ENCODE results near the gene ZC3H7B. TPM values are rescaled to one million over a fixed set of nuclear protein-coding genes. Genes with fewer than 3 reads are reported as not detected.

The ZC3H7B gene
- total and polyA plus RNA-seq, 2 experiments from 2014 or later, result 5.7 to 61.5 TPM

DNA sequence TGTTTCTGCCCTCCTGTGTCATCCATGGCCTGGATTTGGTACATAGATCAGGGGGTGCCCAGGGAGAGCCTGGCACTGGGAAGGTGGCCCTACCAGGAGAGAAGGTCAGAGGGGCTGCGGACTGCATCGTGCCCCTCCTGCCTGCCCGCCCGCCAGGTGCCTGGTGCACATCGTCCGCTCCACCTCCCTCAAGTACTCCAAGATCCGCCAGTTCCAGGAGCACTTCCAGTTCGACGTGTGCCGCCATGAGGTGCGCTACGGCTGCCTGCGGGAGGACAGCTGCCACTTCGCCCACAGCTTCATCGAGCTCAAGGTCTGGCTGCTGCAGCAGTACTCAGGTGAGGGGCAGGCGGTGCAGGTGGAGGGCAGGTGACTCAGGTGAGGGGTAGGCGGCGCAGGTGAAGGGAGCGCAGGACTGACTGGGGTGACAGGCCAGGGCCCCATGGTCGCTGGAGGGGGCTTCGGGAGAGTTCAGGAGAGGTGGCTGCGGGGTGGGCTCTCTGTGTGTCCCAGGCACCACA is 47.7 kb downstream of the ZC3H7B start (continued):
- TF ChIP-seq, protein P1, sequence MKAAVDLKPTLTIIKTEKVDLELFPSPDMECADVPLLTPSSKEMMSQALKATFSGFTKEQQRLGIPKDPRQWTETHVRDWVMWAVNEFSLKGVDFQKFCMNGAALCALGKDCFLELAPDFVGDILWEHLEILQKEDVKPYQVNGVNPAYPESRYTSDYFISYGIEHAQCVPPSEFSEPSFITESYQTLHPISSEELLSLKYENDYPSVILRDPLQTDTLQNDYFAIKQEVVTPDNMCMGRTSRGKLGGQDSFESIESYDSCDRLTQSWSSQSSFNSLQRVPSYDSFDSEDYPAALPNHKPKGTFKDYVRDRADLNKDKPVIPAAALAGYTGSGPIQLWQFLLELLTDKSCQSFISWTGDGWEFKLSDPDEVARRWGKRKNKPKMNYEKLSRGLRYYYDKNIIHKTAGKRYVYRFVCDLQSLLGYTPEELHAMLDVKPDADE (IDR thresholded peaks at IDR 0.05), result no peak

DNA sequence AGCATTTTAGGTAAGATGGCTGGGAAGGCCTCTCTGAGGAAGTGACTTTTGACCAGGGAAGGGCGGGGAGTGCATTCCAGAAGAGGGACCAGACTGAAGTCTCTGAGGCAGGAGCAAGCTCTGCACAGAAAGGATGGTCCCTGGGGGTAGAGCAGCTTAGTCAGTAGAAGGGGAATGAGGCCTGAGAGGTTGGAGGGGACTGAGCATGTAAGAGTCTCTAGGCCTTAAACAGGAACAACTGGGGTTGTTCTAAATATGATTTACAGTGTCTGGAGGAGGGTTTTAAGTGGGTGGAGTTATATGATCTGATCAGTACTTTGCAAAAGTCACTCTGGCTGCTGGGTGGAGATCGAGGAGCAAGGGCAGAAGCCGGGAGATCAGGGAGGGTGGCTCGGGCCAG is 48.8 kb downstream of the ZC3H7B start:
- no peak overlapping the region for H3K4me3 Mint-ChIP-seq
- no peaks in the 10 kb centered on the region; the same call in 1 of the 2 replicates for H4K20me1 ChIP-seq (replicated peaks; ENCODE audit: insufficient read depth)
- H3K27me3 ChIP-seq (ENCODE audit: insufficient read depth), result no peaks in the 10 kb centered on the region
- H3K4me2 ChIP-seq, result no peak overlapping the region
- H3F3A ChIP-seq (replicated peaks; ENCODE audit: low read depth), result 0 out of 2 replicates have a peak, but pooled peaks cover 6% of the 10 kb centered on the region
- peaks cover 7% of the 10 kb centered on the region for H3K27me3 Mint-ChIP-seq (ENCODE audit: insufficient read depth, low read depth, poor library complexity)
- no peaks in the 10 kb centered on the region for H3K9me2 ChIP-seq (ENCODE audit: insufficient read depth)
- H3K36me3 ChIP-seq (ENCODE audit: insufficient read depth), result peaks cover 26% of the 10 kb centered on the region
- no peak overlapping the region for H2AFZ ChIP-seq
- H3K36me3 Mint-ChIP-seq (ENCODE audit: low read depth), result peaks cover 56% of the 10 kb centered on the region
- H3K79me2 ChIP-seq (replicated peaks; ENCODE audit: insufficient read depth), result no peaks in the 10 kb centered on the region
- TF ChIP-seq NANOG (IDR thresholded peaks at IDR 0.05; ENCODE audit: borderline replicate concordance) (no peak), ZNF462 (CRISPR knock-in tag; IDR thresholded peaks at IDR 0.05) (no peak), CREB1 (CRISPR knock-in tag; IDR thresholded peaks at IDR 0.05; ENCODE audit: low read depth) (no peak)
- no peaks in the 10 kb centered on the region for H3K4me1 Mint-ChIP-seq
- H3K4me3 ChIP-seq, result no peak overlapping the region
- H3K4me1 ChIP-seq (ENCODE audit: insufficient read depth), result no peaks in the 10 kb centered on the region
- DNase-seq (ENCODE audit: low spot score) (no peak), ATAC-seq (no peak)
- H3K27ac ChIP-seq (ENCODE audit: low read depth), result 0 out of 2 replicates have a peak overlapping the region, but pooled peaks have one; percentile 9
- no peaks in the 10 kb centered on the region for H3K9me3 Mint-ChIP-seq
- H3K27ac Mint-ChIP-seq, result peak overlapping the region; percentile 7; the same call in 1 of the 2 replicates
